ENCODE measurements around the gene MBP.

Gene MBP

DNA sequence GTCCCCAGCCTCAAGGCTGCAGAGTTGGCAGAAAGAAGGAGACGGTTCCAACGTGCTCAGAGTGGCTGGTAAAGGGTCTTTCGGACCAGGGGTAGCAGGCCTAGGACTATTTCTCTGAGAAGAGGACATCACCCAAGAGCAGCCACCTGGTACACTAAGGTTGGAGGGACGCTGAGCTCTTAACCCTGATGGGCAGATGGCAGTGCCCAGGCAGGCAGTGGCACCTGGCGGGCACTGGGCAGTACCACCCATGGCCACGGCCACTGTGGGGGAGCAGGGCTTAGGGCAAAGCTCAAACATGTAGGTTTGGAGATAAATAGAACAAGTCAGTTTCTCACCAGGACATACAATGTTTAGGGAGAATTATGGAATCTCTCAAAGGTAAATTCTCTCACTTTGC, 53.5 kb downstream of the MBP start:
- no peak for DNase-seq

DNA sequence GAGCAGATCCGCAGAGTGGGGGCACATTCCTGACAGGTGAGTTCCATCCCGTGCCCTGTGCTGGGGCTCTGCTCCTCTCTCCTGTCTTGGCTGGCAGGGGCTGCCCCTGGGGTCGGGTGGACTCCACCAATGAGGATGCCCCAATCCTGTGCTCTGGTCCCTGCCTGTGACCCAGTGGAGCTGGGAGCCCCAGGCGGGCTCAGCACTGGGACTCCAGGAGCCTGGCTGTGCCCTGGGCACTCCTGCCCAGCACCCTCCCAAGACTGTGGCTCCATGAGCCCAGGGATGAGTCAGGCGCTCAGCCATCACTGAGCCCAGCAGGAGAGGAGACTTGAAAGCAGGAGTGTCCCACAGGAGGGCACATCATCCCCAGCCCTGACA, 53.9 kb downstream of the MBP start:
- no peak for DNase-seq

DNA sequence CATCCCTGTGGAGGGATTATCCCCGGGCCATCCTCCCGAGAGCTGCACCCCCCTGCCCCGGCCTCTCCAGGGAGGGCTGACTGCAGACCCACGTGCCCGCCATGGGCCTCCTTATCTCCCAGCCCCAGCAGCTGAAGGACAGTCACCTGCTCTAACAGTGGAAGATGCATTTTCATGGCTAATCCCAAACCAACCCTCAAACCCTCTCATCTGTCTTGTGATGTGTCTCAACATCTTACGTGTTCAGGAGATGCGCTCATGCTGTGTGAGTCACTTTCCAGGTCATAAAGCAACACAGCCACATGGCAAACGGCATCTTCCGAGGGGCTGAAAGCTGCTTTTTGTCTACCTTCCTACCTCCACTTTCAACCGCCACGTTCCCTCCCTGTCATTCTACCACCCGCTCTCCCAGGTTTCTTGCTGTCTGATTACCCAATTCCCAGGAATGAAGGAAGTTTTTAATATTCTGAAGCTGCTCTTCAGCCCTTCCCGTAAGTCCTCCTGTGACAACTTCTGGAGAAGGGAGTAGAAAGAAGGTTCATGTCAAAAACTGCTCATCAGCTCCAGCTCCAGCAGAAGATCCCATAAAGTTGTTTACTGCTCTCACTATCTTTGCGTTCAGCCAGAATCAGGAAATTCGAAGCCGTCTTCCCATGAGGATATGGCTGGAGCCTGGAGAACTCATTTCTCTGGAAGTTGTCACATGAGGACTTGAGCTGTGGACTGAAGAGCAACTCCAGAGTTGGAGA, 54.5 kb downstream of the MBP start:
- DNase-seq, result no peak

DNA sequence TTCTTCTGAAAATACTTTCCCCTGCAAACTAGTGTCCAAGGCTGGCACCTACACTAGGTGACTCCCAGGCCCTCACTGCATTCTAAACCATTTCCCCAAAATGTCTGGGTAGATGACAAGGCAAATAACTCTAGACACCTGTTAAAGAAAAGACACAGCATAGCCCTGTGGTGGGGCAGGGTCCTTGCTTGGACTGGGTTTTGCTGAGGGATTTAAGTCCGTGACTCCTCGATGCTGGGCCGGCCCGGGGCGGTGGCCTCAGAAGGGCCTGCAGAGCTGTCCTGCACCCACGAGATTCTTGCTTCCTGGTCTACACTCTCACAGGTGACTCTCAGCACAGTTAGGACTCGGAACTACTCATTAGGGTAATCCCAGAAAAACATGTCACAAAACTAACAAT, 55.2 kb downstream of the MBP start:
- DNase-seq, result no peak

DNA sequence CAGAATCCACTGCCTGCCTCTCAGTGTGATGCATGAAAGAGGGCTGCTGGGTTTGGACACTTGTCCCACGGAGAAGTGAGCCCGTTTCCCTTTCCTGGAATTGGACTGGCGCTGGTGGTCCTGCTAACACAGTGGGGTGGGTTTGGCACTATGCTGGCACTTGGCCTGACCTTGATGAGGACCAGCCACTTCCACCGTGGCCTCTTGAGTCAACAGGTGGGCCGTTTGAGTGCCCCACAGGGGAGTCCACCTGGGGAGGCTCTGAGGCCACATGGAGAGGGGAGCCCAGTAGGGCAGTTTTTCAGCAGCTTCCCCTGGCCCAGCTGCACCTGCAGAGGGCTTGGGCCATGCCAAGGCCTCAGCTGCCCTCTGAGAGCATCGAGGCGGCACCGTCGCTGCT, 56.5 kb downstream of the MBP start:
- no peak for DNase-seq

DNA sequence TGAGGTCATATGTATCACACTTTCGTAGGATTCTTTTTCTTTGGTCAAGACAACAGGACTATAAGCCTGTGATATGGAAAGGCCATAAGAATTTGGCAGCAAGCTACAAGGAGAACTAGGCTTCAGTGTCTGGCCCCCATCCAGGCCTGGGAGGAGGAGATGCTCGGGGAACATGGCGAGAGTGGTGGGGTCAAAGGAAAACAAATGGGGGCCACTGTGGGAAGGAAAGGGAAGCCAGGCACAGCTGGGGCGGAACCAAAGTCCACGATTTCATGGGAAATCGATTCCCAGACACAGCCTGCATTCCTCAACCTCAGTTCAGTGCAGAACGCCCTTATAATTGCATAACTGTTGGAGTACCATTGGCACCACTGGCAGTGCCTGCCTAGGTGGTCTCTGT, 58.2 kb downstream of the MBP start:
- DNase-seq, result no peak

DNA sequence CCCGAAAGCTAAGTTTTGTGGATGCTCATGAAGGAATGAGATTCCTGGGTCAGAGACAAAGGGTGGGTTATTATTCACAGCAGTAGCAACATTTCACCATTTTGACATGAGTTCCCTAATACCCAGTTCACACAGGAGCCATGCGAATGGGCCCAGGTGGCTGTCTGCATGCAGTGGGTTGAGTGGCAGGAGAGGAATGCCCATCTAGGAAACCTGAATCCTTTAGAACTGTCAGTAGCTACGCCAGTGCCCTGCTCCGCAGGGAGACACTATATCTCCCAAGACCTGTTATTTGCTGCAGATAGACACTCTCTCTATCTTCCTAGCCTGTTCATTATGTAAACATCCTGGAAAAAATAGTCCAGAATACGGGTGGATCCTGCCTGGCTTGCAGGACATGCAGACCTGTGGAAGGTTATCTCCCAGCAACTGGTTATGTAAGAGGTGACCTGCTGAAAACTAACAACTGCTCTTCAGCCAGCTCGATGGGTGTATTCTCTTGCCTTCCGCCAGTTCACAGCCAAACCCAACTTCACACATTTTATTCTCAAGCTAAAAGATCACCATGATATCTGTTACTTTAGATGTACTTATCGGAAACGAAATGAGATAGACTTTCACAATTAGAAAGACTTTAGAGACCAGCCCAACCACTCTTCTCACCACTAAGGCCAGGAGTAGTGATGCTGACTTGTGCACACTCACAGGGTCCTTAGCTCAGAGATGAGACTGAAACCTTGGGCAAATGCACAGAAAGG, 59.1 kb downstream of the MBP start:
- DNase-seq, result no peak

DNA sequence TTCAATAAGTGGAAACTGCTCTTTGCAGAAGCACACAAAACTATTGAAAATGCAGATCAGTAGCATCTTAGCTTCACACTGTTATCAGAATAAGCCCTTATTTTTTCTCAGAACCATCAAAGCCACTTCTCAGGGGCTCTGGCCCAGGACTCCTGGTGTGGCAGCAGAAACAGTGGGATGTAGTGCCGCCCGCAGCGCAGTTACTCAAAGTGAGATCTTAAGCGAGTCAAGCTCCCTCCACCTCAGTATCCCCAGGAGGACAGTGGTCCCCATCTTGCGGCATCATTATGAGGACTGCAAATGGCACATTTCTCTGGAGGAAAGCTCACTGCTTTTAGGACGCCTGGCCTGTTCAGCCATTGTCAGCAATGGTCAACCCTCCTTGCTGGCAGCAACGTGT, 60.0 kb downstream of the MBP start:
- no peak for DNase-seq

DNA sequence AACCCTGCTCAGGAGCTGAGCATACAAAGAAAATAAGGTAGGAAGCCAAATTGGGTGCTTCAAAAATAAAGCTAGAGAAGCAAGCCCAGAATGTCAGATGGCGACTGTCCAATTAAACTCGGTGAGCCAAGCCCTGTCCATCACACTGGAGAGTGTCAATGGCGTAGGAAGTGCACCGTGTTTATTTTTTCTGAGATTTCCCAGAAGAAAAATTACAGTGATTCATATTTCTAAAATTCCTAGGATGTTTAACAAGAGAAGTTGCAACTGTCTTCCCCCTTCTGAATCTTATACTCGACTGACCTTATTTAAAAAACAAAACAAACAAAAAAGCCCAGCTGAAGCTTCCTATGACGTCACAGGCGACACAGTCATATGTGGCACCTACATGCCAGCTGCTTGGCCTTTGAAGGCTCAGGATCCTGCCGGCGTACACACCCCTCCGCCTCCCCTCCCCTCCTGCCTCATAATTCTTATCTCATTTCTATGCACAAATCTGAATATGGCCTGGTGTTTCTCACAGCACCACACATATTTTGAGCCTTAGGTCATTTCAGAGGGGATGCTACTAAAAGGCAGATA, 60.8 kb downstream of the MBP start:
- no peak for DNase-seq

DNA sequence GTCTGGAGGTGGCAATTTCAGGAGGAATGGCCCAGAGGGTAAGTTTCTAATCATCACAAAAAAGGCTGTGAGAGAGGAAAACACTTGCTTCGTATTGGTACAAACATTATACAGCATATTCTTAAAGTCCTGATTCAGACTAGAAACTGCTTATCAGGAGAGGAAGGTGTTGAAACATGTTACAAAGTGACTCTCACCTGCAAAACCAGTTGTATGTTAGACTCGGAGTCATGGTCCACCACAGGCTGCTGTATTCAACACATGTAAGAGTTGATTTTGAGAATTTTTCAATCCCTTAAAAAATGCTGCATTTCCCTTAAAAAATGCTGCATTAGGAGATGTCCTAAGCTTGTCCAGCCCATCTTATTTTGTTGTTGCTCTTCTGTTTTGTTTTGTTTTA, 61.5 kb downstream of the MBP start:
- DNase-seq, result no peak

DNA sequence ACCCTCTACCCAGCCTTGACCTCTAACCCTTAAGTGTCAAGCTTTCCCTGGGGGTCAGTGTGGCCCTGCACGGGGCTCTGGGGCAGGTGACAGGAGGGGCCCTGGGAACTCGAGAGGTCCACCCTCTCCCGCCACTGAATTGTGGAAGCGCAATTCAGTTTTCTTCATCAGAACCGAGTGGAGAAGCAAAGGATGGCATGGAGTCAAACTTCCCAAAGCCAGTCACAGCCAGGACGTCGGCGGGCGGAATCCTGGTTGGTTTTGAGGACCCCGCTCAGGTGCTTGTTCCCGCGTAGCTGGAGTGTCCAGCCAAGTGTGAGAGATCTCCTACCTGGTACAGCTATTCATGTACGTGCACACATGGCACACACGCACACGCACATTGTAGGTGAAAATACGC, 62.0 kb downstream of the MBP start:
- DNase-seq, result no peak

DNA sequence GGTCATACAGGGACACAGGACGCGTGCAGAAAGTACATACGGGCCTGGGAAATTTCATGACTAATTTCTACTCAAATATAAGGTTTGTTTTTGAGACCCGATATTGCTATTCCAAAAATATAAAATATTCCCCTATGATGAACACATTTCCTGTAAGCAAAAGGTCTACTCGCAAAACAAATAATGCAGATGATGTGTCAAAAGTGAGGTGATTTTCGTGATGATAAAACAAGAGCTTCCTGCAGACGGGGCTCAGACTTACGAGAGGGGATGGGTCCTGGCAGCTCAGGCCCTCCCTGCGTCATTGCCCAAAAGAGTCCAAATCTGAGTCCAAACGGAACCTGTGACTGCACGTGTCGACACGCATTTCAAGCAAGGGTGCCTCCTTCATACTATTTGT, 62.7 kb downstream of the MBP start:
- DNase-seq, result no peak

DNA sequence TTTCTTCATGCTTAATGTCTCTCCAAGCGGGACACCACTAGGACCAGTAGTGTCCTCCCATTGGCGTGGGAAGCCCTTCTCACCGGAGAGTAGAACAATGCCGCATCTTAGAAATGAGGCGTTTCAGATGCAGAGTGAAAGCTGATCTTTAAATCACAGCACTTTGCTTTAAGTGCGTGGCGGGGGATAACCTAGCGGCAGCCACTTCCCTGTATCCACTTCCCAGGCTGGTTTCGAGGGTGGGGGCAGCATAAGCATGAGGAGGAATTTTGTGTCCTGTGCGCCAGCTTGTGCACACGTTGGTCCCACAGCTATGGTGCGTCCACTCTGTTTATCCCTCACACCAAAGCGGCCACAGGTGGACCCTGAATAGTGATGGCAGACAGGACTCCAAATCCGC, 63.1 kb downstream of the MBP start:
- no peak for DNase-seq

DNA sequence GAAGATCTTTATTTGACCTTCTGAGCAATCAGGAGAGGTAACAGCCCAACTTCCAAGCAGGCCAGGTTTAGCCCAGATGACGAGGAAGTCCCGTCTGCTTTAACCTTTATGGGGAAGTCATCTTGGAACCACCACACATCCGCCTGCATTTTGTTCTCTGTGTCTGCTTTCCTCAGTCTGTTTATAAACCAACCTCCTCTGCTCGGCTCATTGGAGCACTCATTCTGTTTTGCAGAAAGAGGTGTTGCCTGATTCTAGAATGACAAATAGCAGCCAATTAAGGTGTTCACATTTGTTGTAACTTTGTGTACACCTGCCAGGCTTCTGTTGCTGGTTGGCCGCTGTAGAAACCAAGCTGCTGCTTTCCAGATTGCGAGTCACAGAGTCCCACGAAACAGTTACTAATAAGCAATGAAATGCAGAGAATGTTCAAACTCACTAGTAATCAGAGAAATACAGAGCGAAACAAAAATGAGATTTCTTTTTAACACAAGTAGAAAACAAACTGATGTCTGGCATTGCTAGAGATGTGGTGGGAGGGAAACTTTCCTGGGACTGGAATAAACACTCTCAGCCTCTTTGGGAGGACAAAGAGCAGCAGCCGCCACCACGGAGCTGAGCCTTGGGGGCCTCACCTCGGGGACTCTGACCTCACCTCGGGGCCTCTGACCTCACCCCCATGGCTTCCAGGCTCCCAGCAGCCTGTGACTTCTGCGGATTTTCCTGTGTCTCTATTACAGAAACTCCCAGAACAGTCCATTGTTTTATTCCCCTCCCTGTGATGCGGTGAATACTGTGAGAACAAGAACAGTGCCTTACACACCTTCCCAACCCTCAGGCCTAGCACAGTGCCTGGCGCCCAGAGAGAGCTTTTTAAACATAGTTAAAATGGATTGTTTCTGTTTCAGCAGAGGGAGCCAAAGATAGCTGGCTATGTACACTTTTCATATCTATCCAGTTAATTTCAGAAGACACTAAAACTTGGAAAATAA, 64.0 kb downstream of the MBP start:
- DNase-seq, result no peak

DNA sequence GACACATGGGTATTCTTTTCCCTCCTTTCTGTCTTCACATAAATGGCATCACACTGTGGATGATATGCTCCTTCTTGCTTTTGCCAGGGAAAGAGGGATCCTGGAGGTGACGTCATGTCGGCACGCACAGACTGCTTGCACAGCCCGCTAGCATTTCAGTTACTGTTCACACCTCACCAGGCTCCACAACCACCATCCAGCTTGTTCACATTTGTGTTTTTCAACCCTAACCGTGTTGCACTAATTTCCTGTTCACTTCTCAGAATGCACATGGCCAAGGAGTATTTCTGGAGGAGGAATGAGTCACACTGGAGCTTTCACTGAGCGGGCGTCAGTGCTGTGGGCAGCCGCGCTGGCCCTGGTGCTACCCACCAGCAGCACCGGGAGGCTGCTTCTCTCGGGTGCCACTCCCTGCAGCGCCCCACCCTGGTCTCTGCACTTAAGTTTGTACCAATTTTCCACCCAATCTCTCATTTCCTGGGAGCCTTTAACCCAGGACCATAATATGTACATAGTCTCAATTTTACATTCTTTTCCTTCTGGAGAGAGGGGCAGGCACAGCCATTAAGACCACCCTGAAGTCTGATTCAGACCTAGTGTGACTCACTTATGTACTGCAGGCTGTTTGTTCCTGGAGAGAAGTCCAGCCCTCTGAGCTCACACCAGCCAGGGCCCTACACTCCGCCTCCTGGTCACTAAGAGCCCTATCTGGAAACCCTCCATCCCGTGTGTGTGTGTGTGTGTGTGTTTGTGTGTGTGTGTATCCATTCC, 65.1 kb downstream of the MBP start:
- no peak for DNase-seq

DNA sequence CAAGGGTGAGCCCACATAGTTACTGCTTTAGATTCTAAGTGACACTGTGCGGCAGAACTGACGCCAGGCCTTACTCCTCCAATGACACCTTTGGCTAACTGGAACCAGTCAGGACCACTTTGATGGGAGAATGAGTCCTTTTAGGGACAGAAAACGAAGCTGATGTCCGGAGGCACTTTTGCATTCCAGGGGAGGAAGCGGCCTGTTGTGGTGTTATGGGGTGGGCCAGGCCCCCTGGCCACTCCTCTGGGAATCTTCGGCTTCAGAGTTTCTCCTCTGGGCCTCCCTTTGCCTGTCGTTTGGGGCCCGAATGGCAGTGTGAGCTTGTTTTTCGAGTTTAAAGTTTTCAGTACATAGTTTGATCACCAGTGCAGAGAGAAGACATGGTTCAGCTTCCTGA, 65.9 kb downstream of the MBP start:
- no peak for DNase-seq

DNA sequence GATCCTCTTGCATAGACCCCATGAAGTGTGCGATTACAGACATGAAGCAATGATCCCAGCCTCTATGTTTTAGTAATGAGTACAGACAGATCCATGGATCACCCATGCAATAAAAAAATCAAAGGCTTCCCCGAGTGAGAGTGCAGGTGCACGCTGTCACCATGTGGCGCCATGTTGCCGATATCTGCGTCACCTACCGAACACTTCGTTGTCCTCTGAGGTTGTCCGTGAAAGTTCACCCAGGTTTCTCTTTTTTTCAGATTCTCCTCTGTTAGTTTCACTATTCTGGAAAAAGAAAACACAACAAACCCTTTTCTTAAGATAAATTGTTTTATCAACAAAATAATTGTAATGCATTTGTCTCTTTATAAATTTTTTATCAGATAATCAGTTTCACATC, 66.5 kb downstream of the MBP start:
- DNase-seq, result no peak

DNA sequence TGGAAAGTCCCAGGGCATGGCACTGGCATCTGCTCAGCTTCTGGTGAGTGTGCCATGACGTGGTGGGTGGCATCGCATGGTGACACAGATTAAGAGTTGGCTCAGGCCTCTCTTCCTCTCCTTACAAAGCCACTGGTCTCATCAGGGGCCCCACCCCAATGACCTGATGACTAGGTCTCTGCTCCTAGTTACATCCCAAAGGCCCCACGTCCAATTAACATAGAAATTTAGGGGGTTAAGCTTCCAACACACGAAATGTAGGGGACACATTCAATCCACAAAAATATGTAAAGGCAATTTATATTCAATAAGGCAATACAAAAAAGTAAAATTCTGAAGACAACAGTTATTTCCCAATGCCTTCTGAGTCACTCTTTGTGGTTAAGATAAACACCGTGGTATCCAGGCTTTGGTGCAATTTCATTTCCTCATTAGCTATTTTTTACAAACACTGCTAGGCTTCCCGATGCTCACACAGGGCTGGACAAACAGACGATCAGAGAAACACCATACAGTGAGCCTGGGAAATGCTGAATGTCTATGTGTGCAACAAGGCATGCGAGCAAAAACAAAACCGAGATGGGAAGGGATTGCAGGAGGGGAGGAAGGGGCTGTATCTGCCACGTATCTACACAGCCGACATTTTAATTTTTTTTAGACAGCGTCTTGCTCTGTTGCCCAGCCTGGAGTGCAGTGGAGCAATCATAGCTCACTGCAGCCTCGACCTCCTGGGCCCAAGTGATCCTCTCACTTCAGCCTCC, 67.2 kb downstream of the MBP start:
- no peak for DNase-seq

DNA sequence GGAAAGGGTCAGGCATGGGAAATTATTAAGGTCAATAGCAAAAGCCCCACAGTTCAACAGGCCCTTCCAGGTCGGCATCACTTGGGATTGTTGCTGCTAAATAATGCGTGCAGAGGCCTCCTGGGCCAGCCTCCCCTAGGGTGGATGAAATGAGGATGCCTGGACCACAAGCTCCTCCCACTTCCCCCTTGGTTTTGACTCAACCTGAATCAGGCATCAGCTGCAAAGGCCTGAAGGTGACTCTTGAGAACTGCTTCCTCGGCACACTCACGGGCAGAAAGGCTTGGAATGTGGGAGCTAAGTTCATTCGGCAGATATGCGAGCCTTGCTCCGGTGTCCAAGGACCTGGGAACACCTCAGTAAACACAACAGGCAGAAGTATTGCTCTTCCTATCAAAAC, 69.3 kb downstream of the MBP start:
- no peak for DNase-seq

DNA sequence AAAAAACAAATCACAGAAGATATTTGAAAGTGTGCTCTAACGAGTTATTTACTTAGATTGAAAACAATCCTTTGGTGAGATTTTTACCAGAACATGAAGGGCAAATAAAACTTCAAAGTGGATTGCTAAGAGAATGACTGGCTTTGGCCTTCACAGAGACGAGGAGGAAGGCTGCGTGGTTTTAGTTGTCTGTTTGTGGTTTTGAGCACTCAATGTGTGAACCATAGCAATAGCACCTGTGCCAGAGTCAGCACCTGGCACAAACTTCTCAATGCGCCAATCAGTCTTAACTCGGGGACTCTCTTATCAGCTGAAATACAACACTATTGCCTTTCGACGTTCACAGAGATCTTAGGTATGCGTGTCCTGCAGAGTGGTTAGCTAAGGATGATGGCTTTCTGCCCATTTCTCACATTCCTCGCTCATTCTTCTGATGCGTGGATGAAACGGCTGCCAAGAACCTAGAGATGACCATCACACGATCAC, 70.0 kb downstream of the MBP start:
- DNase-seq, result no peak

DNA sequence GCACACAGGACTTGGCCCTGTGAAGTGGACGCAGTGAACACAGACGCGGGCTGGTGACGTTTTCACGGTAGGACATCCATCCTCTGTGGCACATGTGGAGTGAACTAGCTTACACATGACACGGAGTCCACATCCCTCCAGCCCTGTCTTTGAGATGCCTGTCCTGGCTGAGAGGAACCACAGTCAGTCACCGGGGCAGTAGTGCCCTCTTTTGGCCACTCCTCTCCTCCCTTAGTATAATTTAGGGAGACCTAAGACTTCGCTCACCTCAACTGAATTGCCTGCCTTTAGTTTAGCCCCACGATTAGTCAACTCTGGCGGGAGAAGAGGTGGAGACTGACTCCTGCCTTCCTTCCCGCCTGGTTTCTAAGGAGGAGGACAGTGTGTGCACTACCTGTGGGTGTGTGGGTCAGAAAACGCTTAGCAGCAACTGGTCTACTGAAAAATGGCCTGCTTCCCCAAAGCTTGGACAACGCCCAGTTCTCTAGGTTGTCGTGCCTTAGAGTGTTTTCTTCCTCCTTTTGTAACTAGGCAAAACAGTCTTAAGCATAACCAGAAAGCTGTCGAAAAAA, 70.6 kb downstream of the MBP start:
- DNase-seq, result no peak

Data from NCI-H2171 (cell line).